Mononuclear cell (primary cell): ENCODE results near the gene BEX3. TPM values are rescaled to one million over a fixed set of nuclear protein-coding genes. Genes with fewer than 3 reads are reported as not detected.
"Not testable (repeated sequence)": the region's sequence is repeated elsewhere in the genome, so short reads cannot be mapped to it uniquely, and the experiment has no call there.

ENCODE experiments used
- H3K27me3 ChIP-seq: 2 replicates; pipeline ENCODE4 v1.6.0; 2011; ENCODE audit warnings: low read length, control low read depth; ENCODE audit not compliant: insufficient read depth
- H3K4me1 ChIP-seq: 2 replicates; pipeline ENCODE4 v1.5.1; 2011; ENCODE audit warnings: mild to moderate bottlenecking, low read length, control low read depth; ENCODE audit not compliant: insufficient read depth
- H3K4me3 ChIP-seq: 2 replicates; pipeline ENCODE4 v1.5.1; 2011; ENCODE audit warnings: mild to moderate bottlenecking, low read length, moderate library complexity
- H3K9me3 ChIP-seq: 2 replicates; pipeline ENCODE4 v1.5.1; 2011; ENCODE audit warnings: low read depth, mild to moderate bottlenecking, control low read depth, low read length
- total RNA-seq: library from RNA; depleted of rRNA; stranded (reverse); fragments of >200 nt; gene quantifications from one replicate; pipeline ENCODE4 v1.2.3, GENCODE V29; 2012

Gene BEX3
- total RNA-seq, 1 donor: 38.6 TPM

DNA sequence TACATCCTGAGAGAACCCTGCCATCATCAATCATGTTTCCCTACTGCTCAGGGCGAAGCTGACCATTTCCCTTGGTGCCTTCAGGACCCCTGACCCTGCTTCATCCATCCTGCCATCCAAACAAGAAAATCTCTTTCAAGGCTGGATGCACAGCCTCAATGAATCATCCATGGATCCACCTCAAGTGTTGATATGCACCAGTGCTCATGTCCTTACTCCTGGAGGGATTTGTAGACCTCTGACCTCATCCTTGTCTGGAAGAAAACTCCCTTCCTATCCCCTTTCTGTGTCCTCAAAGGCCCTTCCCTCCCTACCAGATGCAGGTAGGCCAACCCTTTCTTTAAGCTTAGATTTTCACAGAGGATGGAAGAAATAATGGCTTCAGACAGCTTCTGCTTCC is 24.6 kb downstream of the BEX3 start:
- Histone ChIP-seq H3K4me3 (no peak overlapping the region), H3K4me1 (peaks cover 11% of the 10 kb centered on the region), H3K9me3 (no peaks in the 10 kb centered on the region), H3K27me3 (no peaks in the 10 kb centered on the region)

DNA sequence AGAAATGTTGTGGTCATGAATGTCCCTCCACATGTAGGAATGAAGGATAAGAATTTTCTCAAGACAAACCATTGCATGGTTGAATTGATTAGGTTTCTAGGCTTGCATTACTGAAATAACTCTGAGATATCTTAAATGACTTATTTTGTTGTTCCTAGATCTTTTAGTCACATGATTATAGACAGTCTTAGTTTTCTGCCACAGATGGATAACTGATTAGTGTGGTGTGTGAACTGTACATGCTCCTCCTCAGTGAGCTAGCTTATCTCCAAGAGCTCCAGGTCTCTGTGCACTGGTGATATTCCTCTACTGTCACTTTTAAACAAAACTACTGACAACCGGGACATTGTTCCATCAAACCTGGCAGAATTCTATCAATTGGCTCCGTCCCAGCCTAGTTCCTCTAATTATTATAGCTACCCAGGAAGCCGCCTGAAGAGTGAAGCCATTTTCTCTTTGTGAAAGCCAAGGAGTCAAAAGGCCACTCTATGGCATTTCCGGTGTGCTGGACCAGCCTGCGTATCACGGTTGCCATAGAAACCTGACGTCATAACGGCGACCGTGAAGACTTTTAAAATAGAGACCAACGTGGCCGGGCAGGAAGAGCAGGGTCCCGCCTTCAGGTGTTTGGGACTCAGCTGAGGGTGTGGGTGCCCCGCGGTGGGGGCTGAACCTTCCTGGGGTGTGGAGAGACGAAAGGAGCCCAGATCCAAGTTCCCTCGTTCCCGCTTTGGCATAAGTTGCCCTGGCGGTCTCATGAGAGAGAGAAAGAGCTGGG is 28.1 kb downstream of the BEX3 start:
- H3K4me3 ChIP-seq: peak overlapping the region; percentile 15
- H3K27me3 ChIP-seq: no peaks in the 10 kb centered on the region
- peaks cover 6% of the 10 kb centered on the region for H3K4me1 ChIP-seq
- H3K9me3 ChIP-seq: no peaks in the 10 kb centered on the region

DNA sequence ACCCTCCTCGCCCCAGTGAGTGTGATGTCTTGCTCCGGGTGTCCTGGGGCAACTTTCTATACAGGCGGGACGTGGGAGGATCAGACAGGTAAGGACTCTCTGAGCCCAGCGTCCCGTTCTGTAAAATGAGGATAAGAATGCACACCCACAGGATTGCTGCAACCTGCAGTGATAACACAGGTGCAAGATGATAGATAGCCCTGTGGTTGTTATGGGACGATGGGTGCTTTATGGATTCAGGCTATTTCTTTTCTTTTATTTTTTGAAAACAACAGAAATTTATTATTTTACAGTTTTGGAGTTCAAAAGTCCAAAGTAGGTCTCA is 28.6 kb downstream of the BEX3 start:
- H3K4me1 ChIP-seq: peaks cover 6% of the 10 kb centered on the region
- H3K4me3 ChIP-seq: peak overlapping the region; percentile 15
- no peaks in the 10 kb centered on the region for H3K9me3 ChIP-seq
- H3K27me3 ChIP-seq: no peaks in the 10 kb centered on the region

DNA sequence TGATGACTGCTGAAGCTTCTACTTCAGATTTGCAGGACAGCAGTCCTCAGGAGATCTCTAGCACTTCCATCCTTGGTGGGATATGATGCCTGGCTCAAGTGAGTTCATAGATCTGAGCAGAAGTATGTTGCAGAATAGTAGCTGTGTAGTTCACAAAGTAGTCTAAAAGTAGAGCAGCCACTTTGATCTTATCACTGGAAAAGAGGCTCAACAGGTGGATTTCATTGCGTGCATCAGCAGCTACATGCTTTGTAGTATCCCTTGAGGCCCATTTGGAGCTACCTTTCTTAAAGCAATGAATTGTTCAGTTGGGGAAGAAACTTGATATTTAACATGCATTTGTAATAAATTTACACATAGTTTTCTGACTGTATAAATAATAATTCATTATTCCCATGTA is 29.9 kb downstream of the BEX3 start:
- no peaks in the 10 kb centered on the region for H3K9me3 ChIP-seq
- H3K4me3 ChIP-seq: no peak overlapping the region
- no peaks in the 10 kb centered on the region for H3K27me3 ChIP-seq
- peaks cover 6% of the 10 kb centered on the region for H3K4me1 ChIP-seq

DNA sequence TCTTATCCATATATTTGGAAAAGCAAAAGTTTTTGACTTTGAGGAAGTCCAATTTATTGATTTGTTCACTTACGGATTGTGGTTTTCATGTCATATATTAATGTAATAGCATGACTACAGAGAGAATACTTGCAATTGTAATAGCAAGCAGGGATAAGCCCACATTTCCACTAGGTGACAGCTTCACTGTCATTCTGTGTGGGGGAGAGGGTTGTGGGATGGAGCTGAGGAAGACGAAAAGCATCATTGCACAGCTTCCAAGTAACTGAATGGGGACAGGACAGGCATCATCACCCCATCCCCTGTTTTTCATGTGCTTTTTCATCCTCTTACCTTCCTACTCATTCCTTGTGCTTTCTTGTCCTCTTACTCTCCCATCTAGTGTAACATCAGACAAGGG is 31.4 kb downstream of the BEX3 start:
- Histone ChIP-seq H3K9me3 (no peaks in the 10 kb centered on the region), H3K27me3 (no peaks in the 10 kb centered on the region)

DNA sequence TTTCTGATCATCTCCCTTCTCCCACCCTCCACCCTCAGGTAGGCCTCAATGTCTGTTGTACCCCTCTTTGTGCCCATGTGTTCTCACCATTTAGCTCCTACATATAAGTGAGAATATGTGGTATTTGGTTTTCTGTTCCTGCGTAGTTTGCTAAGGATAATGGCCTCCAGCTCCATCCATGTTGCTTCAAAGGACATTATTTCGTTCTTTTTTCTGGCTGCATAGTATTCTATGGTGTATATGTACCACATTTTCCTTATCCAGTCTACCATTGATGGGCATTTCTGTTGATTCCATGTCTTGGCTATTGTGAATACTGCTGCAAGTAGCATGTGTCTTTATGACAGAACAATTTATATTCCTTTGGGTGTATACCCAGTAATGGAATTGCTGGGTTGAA is 35.4 kb downstream of the BEX3 start:
- not testable (repeated sequence) for H3K27me3 ChIP-seq, H3K9me3 ChIP-seq, H3K4me3 ChIP-seq, H3K4me1 ChIP-seq

More for the DNA sequence above, 31.4 kb downstream of the BEX3 start:
- Histone ChIP-seq H3K4me3 (no peak overlapping the region), H3K4me1 (peaks cover 6% of the 10 kb centered on the region)

DNA sequence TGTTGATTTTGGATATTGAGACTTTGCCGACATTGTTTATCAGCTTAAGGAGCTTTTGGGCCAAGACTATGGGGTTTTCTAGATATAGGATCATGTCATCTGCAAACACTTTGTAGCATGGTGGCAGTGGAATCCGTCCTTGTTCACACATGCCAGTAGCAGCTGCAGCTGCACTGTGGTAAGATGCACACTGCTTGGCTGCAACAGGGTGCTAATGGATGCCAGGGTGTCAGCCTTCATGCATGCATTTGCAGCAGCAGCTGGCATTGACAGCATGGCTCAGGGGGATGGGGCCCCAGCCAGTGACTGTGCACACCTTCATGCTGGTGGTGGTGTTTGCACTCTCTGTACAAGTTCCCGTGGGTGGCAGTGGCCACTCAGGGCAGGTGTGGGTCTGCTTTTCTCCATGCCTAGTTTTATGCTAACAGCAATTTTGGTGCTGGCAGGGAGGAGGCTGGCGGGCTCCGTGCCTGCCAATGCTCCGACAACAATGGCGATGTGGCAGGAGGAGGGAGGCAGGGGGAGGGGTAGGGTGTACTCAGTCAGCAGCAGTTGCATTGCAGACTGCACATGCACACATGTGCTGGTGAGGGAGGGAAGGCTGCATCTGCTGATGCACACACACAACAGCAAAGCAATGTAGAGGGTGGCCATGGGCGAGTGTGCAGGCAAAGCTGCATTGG is 37.5 kb downstream of the BEX3 start:
- Histone ChIP-seq H3K4me3 (no peak overlapping the region), H3K27me3 (no peaks in the 10 kb centered on the region), H3K4me1 (no peaks in the 10 kb centered on the region), H3K9me3 (no peaks in the 10 kb centered on the region)

DNA sequence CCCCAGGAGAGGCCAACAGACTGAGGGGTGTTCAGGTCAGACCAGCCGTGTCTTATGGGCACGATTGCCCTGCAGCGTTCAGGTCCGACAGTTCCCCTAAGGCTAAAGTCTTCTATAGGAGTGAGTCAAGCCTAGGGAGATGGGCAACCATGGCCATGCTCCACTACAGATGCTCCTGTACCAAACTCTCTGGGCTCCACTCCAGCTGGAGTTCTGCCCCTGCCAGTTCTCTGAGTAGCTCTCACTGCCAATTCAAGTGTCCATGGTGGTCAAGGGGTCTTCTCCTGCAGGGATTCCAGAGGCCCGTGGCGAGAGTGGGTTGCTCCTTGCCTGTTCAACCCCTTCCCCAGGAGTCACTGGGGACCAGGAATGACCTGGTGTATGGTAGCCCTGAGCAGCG is 38.2 kb downstream of the BEX3 start:
- H3K4me1 ChIP-seq: no peaks in the 10 kb centered on the region
- H3K4me3 ChIP-seq: no peak overlapping the region
- no peaks in the 10 kb centered on the region for H3K9me3 ChIP-seq
- no peaks in the 10 kb centered on the region for H3K27me3 ChIP-seq

DNA sequence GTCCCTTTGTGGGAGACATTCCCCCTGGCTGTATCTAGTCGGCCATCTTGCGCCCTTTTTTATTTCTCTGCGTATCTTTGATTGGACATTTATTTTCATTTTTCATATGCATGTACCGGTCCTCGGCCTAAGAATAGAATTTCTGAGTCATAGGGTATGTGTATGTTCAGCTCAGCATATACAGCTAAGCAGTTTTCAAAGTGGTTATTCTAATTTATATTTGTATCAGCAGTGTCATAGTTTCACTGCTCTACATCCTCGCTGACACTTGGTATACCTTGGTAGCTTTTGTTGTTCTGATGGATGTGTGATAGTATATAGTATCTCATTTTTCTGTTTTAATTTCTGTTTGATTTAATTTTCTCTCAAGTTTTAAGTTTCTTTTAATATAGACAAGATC is 38.7 kb downstream of the BEX3 start:
- Histone ChIP-seq H3K4me1 (no peaks in the 10 kb centered on the region), H3K27me3 (no peaks in the 10 kb centered on the region), H3K4me3 (no peak overlapping the region), H3K9me3 (no peaks in the 10 kb centered on the region)

DNA sequence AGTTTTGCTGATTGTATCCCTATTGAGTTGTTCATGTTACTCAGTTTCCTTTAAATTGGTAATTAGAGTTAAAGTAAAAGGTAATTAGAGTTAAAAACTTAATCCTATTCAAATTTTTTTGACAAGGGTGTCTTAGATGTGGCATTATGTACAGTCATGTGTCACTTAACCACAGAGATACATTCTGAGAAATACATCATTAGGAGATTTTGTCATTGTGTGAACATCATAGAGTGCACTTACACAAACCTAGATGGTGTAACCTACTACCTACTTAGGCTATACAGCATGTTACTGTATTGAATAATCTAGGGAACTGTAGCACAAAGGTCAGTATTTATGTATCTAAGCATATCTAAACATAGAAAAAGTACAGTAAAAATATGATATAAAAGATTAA is 39.2 kb downstream of the BEX3 start:
- no peaks in the 10 kb centered on the region for H3K4me1 ChIP-seq
- no peaks in the 10 kb centered on the region for H3K27me3 ChIP-seq
- no peaks in the 10 kb centered on the region for H3K9me3 ChIP-seq
- H3K4me3 ChIP-seq: no peak overlapping the region

DNA sequence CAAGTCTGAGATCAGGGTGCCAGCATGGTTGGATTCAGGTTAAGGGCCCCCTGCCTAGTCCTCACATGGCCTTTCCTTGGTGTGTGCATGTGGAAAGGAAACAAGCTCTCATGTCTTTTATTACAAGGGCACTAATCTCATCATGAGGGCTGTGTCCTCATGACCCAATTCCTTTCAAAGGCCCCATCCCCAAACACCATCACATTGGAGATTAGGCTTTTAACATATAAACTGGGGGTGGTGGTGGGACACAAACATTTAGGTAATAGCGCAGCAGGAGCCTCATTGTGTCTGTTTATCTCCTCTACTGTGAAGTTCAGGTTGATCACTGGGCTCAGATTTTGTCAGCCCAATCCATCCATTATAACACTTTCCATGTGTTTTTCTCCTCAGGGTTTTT is 41.0 kb downstream of the BEX3 start:
- no peak overlapping the region for H3K4me3 ChIP-seq
- no peaks in the 10 kb centered on the region for H3K4me1 ChIP-seq
- no peaks in the 10 kb centered on the region for H3K27me3 ChIP-seq
- no peaks in the 10 kb centered on the region for H3K9me3 ChIP-seq

DNA sequence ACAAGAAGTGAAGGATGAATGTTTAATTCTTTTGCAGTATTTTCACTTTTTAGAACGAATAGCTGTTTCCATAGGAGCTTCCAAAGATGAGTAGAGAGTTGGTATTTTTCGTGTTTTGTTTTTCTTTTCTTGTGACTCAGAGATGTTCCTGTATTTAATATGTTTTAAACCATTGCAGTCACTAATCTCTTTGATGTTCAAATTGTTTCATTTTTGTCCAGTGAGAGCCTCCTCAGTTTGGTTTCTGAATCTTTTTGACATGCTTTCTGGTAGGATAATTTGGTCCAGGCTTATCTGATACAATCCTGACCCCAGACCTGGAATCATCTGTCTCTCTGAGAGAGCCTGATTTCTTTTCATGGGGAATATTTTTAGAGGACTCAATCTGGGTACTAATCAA is 41.6 kb downstream of the BEX3 start:
- Histone ChIP-seq H3K4me1 (no peaks in the 10 kb centered on the region), H3K9me3 (no peaks in the 10 kb centered on the region), H3K27me3 (no peaks in the 10 kb centered on the region), H3K4me3 (no peak overlapping the region)

DNA sequence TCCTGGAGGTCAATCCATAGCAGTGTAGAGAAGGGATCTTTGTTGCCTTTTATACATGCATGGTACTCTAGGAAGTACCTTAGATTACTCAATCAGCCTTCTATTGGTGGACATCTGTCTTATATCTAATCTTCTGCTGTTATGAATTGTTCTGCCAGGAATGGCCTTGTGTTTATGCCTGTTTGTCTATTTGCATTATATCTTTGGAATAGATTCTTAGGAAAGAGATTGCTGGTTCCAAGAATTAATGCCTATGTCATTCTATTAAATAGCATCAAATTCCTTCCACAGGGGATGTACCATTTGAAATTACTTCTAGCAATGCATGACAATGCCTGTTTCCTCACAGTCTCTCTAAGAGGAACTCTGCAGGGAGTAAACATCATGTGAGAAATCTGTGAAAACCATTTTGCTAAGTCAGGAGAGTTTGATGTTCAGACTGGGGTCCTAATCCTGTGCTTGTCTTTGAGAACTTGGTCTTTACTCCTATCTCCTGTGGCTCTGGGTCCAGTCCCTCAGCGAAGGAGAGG is 42.5 kb downstream of the BEX3 start:
- H3K27me3 ChIP-seq: no peaks in the 10 kb centered on the region
- H3K4me1 ChIP-seq: no peaks in the 10 kb centered on the region
- no peaks in the 10 kb centered on the region for H3K9me3 ChIP-seq
- H3K4me3 ChIP-seq: no peak overlapping the region

DNA sequence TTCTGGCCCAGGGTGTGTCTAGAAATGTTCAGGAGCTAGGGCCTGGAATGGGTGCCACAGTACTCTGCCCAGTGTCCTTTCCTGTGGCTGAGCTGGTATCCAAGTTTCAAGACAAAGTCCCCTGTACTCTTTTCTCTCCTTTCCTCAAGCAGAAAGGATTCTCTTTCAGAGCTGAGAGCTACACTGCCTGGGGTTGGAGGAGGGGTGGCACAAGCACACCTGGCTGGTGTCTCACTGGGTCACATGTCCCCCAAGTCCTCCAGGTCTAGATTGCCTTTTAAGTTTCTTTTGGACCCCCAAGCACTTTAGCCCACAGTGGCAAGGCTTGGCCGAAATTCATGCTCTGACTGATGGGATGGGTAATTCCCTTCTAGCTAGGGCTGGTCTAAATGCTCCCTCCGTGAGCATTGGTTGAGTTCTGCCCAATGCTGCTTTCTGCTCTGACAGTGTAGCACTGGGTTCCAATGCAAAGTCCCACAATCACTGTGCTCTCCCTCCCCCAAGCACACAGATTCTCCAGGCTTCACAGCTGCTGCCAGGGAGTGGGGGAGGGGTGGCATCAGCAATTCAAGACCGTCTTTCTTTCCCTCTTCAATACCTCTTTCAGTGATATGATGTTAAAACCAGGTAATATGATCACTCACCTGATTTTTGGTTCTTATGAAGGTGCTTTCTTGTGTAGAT is 47.8 kb downstream of the BEX3 start:
- Histone ChIP-seq H3K27me3 (no peaks in the 10 kb centered on the region), H3K4me1 (no peaks in the 10 kb centered on the region), H3K4me3 (no peak overlapping the region), H3K9me3 (no peaks in the 10 kb centered on the region)
